HL-60/S4 treated with retinoic acid at 250 ng/mL for 4 days and 3 days (cell line): ENCODE results near the gene GABRB3.

Experiments used
- in situ Hi-C: fragments of 300-500 bp; cut with MboI; formaldehyde crosslinking; loops from 2 replicates; pipeline ENCODE4 v1.7.0; 2022; ENCODE audit warnings: low sequenced_read_pairs

GABRB3 gene

DNA sequence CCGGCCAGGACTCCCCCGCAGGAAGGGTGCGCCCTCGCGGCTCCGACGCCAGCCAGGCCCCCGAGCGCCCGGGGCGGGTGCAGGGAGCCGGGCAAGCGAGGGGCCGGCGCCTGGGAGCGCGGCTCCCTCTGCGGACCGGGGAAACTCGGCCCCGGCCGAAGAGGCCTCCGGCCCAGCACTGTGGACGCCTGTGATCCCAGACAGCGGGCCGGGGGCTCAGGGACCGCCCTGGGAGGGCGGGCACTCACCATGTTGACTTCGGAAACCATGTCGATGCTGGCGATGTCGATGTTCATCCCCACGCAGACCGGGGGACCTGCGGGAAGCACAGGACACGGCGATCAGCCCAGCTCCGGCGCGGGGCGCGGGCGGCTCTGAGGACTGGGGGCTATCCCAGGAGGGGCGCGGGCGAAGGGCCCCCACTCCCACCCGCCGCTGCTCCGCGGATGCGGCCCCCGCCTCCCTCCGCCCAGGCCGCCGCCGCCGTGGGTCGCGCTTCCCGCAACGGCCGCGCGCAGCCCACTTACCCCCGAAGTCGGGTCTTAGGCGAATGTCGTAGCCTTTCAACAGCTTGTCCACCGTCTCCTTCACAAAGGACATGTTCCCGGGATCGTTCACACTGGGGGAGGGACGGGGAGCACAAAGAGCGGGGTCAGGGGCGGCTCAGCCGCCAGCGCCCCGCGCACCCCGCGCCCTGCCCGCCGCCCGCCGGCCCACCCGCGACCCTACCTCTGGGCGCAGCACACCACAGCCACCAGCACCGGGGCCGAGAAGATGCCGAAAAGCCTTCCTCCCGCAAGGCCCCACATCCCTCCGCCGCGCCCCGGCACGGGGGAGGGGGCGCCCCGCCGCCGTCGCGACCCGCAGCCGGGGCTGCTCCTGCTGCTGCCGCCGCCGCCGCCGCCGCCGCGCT is at the start of gene GABRB3:
Gene GABRB3, minus strand, starts transcription at position 913 of the 913 bp plus-strand sequence.
- in situ Hi-C loops, result no loop called here

- in situ Hi-C loops, result no loop called here
Observed at GRCh38 chr15:26807517-26808427, 34.9 kb upstream of the GABRB3 start.

- in situ Hi-C loops, result no loop called here
Observed at GRCh38 chr15:26806574-26806973, 33.7 kb upstream of the GABRB3 start.

GRCh38 chr15:26806151-26806550 is 33.3 kb upstream of the GABRB3 start:
- in situ Hi-C loops, result no loop called here

DNA sequence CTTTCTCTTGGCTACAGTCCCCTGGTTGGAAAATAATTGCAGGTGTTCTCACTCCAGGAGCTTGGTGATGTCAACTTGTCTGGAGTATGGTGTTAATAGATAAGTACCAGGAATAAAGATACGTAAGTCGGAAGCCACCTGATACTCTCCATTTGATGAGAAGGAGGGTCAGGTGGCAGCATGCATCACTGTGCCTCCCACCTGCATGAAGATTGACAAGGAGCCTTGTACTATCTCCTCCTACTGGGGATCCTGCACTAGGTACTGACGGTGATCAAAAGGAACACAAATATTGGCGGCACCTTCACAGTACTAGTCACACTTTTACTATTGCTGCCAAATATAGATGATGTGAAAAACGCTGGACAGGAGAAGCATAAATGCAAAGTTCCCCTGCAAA is 32.6 kb upstream of the GABRB3 start:
- in situ Hi-C loops, result no loop called here

- in situ Hi-C loops, result no loop called here
Observed at GRCh38 chr15:26804063-26804804, 31.4 kb upstream of the GABRB3 start.

GRCh38 chr15:26790118-26790517 is 17.3 kb upstream of the GABRB3 start:
- in situ Hi-C loops, result no loop called here

DNA sequence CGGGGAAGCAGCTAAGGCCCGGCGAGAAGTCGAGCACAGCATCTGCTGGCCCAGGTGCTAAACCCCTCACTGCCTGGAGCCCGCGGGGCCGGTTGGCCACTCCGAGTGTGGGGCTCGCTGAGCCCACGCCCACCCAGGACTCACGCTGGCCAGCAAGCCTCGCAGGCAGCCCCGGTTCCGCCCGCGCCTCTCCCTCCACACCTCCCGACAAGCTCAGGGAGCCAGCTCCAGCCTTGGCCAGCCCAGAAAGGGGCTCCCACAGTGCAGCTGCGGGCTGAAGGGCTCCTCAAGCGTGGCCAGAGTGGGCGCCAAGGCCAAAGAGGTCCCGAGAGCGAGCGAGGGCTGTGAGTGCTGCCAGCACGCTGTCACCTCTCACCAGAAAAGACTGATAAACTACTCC is 8.9 kb upstream of the GABRB3 start:
- in situ Hi-C loops, result no loop called here

DNA sequence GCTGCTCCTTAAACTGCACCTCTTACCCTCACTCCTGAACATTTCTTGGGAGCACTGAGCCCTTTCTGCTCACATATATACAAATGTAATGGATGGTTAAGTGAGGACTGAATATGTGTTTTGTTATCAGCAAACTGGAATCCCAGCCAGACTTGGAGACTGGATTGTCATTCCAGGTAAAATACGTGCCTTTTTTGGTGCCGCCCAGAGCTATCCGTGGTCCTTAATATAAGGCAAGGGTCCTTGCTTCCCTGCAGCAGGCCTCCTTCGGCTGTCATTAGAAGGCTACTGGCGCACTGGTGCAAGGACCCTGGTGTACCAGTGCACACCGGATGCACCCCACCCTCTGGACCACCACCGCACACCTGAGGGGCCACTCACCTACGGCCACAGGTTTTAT is 1.1 kb upstream of the GABRB3 start:
- in situ Hi-C loops, result no loop called here

- in situ Hi-C loops, result no loop called here
Observed at GRCh38 chr15:26773067-26773877, 406 bp upstream of the GABRB3 start.

GRCh38 chr15:26771578-26772153 is 1.2 kb downstream of the GABRB3 start:
- in situ Hi-C loops, result no loop called here

DNA sequence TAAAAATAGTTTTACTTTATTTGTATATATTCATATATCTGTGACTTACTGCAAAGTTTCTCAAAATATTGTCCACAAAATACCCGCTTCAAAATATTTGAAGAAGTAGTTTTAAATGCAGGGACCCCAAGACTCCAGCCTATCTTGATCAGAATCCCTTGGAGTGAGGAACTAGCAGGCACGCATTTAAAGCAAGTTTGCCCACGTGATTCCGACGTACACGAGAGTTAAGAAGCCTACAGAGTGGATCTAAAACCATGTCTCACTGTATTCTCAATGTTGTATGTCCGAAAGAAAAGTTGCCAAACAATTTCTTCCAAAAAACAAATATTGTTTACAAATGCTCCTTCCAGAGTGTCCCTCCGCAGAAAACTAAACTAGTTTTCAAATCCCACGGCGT is 1.7 kb downstream of the GABRB3 start:
- in situ Hi-C loops, result no loop called here

GRCh38 chr15:26767169-26767670 is 5.6 kb downstream of the GABRB3 start:
- in situ Hi-C loops, result no loop called here

GRCh38 chr15:26766262-26766661 is 6.6 kb downstream of the GABRB3 start:
- in situ Hi-C loops, result no loop called here

DNA sequence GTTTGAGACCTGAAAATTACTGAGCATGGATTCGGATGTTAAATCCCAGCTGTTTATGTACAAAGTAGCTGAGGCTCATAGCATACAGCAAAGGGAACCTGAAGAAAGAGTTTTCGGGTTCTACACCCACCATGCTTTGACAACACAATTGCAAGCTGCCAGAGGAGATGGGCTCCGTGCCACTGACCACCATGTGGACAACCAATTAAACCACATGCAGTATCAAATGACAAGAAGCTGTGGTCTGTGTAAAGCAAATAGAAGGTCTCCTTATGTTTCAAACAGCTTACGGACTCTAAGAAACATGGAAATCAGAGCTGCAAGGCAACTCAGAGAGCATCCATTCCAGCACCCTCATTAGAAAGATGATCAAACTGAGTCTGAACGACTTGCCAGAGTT is 12.9 kb downstream of the GABRB3 start:
- in situ Hi-C loops, result no loop called here

- in situ Hi-C loops, result no loop called here
Observed at GRCh38 chr15:26758079-26758478, 14.8 kb downstream of the GABRB3 start.

DNA sequence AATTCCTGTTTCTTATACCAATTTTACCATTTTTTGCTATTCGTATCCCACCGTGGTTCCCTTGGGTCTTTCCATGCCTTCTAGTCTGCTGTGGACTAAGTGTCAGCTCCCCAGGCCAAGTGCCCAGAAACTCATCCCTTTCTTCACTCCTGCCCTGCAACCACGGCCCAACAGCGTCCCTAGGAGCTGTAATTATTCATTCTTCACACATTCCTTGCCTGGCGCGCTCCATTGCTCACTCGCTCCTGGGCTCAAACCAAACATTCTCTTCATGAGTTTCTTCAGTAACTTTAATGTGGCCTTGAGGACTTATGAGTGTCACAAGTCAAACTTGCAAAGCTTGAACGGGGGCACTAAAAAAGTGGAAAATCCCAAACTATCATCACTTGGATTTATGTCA is 15.7 kb downstream of the GABRB3 start:
- in situ Hi-C loops, result no loop called here

- in situ Hi-C loops, result no loop called here
Observed at GRCh38 chr15:26744894-26745293, 28.0 kb downstream of the GABRB3 start.

DNA sequence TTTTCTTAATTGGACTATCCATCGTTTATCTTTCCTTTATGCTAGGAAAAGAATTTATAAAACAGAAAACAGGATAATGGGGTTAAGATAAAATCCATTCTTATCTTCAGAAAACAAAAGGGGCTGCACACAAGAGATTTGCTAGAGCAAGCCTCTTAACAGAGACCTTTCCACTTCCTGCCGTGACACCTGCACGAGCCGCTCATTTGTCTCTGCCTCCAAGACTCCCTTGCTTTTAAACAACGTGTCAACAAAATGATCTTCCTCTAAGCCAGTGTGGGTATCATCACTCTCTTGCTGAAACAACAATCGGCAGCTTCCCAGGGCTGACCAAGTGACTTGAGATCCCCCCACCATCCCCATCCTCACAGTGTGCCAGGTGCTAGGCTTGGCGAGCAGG is 33.1 kb downstream of the GABRB3 start:
- in situ Hi-C loops, result no loop called here

- in situ Hi-C loops, result no loop called here
Observed at GRCh38 chr15:26738996-26739395, 33.9 kb downstream of the GABRB3 start.
